K562 (cell line): ENCODE data around the gene SNX15.

ENCODE experiments used
- ADNP ChIP-seq: fragments of 200-800 bp; sonication (Bioruptor generic); IDR thresholded peaks from 2 replicates; pipeline ENCODE4 v1.6.1; 2016; ENCODE audit warnings: missing genetic modification characterization, missing compliant biosample characterization
- ASH1L ChIP-seq: fragments of 450-650 bp; IDR thresholded peaks from 2 replicates; pipeline ENCODE4 v1.6.1; 2018; ENCODE audit warnings: borderline replicate concordance, mild to moderate bottlenecking, low read depth; ENCODE audit not compliant: partially characterized antibody
- CTCF ChIP-seq, 3 experiments: IDR thresholded peaks in 2 of 3; conservative IDR thresholded peaks in 1 of 3; 2 replicates each; pipeline ENCODE4 v1.5.1; 2011 to 2012; ENCODE audit warnings: low read length in 3 of 3, mild to moderate bottlenecking in 3 of 3, control low read depth in 2 of 3, improper control_type of control experiment in 1 of 3, inconsistent platforms in 1 of 3, low read depth in 1 of 3, mixed read lengths in 1 of 3, moderate library complexity in 1 of 3; ENCODE audit not compliant: insufficient read depth in 2 of 3
- EP300 ChIP-seq: IDR thresholded peaks from 2 replicates; pipeline ENCODE4 v1.6.1; 2012; ENCODE audit warnings: low read length, improper control_type of control experiment
- SIN3A ChIP-seq, 2 experiments: fragments of 150-350 bp in 1 of 2; IDR thresholded peaks; 2 replicates each; pipeline ENCODE4 v1.6.1; 2011 to 2016; ENCODE audit warnings: borderline replicate concordance in 2 of 2, low read depth in 2 of 2, low read length in 2 of 2, mild to moderate bottlenecking in 2 of 2, moderate library complexity in 2 of 2; ENCODE audit not compliant: control insufficient read depth in 1 of 2
- SMAD1 ChIP-seq: fragments of 150-350 bp; IDR thresholded peaks from 2 replicates; pipeline ENCODE4 v1.6.1; 2014; ENCODE audit warnings: low read length, low read depth; ENCODE audit not compliant: partially characterized antibody
- ZNF511 ChIP-seq: sonication (generic); formaldehyde crosslinking; IDR thresholded peaks from 2 replicates; pipeline ENCODE4 v1.8.0; 2022; ENCODE audit warnings: mild to moderate bottlenecking, missing genetic modification reagents

DNA sequence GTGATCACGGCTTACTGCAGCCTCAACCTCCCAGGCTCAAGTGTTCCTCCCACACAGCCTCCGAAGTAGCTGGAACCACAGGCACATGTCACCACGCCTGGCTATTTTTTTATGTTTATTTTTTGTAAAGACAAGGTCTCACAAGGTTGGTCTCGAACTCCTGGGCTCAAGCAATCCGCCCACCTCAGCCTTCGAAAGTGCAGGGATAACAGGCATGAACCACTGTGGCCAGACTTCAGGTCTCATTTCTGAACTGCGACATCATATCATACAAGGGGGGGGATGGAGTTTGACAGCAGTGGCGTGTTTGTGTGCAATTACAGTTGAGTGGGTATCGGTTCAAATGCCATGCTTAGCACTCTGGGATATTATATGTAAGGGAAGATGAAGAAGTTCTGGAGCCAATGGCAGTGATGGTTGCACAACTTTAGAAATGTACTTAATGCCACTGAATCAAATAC, 24.2 kb downstream of the SNX15 start:
- no peak for TF ChIP-seq ASH1L
- no peak for TF ChIP-seq ZNF511 (CRISPR knock-in tag)
- no peak for TF ChIP-seq EP300
- no peak for TF ChIP-seq SIN3A (IDR thresholded peaks at IDR 0.05; ENCODE audit: borderline replicate concordance in 2 of 2, control insufficient read depth in 1 of 2, low read depth in 2 of 2, low read length in 2 of 2)
- TF ChIP-seq CTCF (IDR thresholded peaks at IDR 0.05 in 2 of 3, conservative IDR thresholded peaks at IDR 0.05 in 1 of 3; ENCODE audit: insufficient read depth in 2 of 3, low read depth in 1 of 3, low read length in 3 of 3): no peak
- no peak for TF ChIP-seq SMAD1
- no peak for TF ChIP-seq ADNP (tag)
